Prostate gland (tissue), 2 donors: ENCODE measurements around the gene ADGRD1.

Experiments used
- CTCF ChIP-seq, 4 experiments: fragments of 200-600 bp in 2 of 4; fragments of 450-650 bp in 2 of 4; sonication (generic) in 2 of 4; IDR thresholded peaks; 1 replicate in 3 of 4; 2 replicates in 1 of 4; pipeline ENCODE4 v1.5.1; 2016 to 2019; ENCODE audit warnings: antibody characterized with exemption in 4 of 4, mild to moderate bottlenecking in 2 of 4, moderate library complexity in 2 of 4
- POLR2A ChIP-seq: fragments of 450-650 bp; IDR thresholded peaks from one replicate; pipeline ENCODE4 v1.6.1; 2016; ENCODE audit warnings: antibody characterized with exemption, mild to moderate bottlenecking
- POLR2AphosphoS5 ChIP-seq: sonication (generic); formaldehyde crosslinking; IDR thresholded peaks from one replicate; pipeline ENCODE4 v1.6.1; 2017; ENCODE audit warnings: antibody characterized with exemption

GRCh38 chr12:131076791-131077747 lies 123.4 kb downstream of the ADGRD1 start:
- TF ChIP-seq CTCF (IDR thresholded peaks at IDR 0.05) (no peak), POLR2AphosphoS5 (no peak), POLR2A (no peak)
